Kidney (tissue), 22 donors: ENCODE measurements around the gene CCL18. TPM values are rescaled to one million over a fixed set of nuclear protein-coding genes. Genes with fewer than 3 reads are reported as not detected.
"Not testable (repeated sequence)": the region's sequence is repeated elsewhere in the genome, so short reads cannot be mapped to it uniquely, and the experiment has no call there.

Experiments
- DNase-seq, 5 donors: peaks; one replicate each; pipeline ENCODE4 v3.0.0-alpha.2; 2013 to 2020
- FAIRE-seq: peaks from 2 replicates; lab custom pipeline; 2012; peaks lifted over from hg19 to GRCh38; lab: Jason Lieb, UNC
- H3K27ac ChIP-seq, 2 donors: one replicate each; pipeline ENCODE4 v1.7.0; 2013; ENCODE audit warnings: low read depth in 2 of 2, low read length in 2 of 2, inconsistent platforms in 1 of 2
- H3K27me3 ChIP-seq: one replicate; pipeline ENCODE4 v1.7.1; 2013; ENCODE audit warnings: low read length, inconsistent platforms; ENCODE audit not compliant: control insufficient read depth, insufficient read depth
- H3K36me3 ChIP-seq, 3 donors: one replicate each; pipeline versions ENCODE4 v1.7.0 to v1.7.1; 2013; ENCODE audit warnings: low read length in 3 of 3, control low read depth in 1 of 3, inconsistent platforms in 1 of 3; ENCODE audit not compliant: insufficient read depth in 3 of 3, control insufficient read depth in 2 of 3
- H3K4me1 ChIP-seq, 3 donors: one replicate each; pipeline versions ENCODE4 v1.7.0 to v1.7.1; 2013; ENCODE audit warnings: low read length in 3 of 3, inconsistent platforms in 1 of 3, low read depth in 1 of 3; ENCODE audit not compliant: control insufficient read depth in 2 of 3, insufficient read depth in 2 of 3
- H3K4me3 ChIP-seq, 3 donors: one replicate each; pipeline versions ENCODE4 v1.7.0 to v1.8.1; 2013; ENCODE audit warnings: low read length in 3 of 3, control low read depth in 1 of 3, inconsistent platforms in 1 of 3
- H3K9ac ChIP-seq, 3 donors: one replicate each; pipeline versions ENCODE4 v1.7.0 to v1.7.1; 2013; ENCODE audit warnings: low read length in 3 of 3, control low read depth in 1 of 3, inconsistent platforms in 1 of 3
- H3K9me3 ChIP-seq, 3 donors: one replicate each; pipeline versions ENCODE4 v1.7.0 to v1.7.1; 2013; ENCODE audit warnings: low read length in 3 of 3, control low read depth in 1 of 3, inconsistent platforms in 1 of 3; ENCODE audit not compliant: control insufficient read depth in 2 of 3, insufficient read depth in 1 of 3
- intact Hi-C: fragments of 100-400 bp; cut with DNase I; formaldehyde crosslinking; loops from one replicate; pipeline ENCODE4 v1.11.1; 2022
- long read RNA-seq, 10 donors: library from polyadenylated mRNA in 1 of 10; unstranded in 1 of 10; transcript quantifications; one replicate each; pipeline ENCODE4 v2.0.0 and lab custom pipeline, GENCODE V29; 2021 to 2026
- polyA plus RNA-seq: library from polyadenylated mRNA; stranded (reverse); fragments of 350-450 nt; fragmentation: Illumina TruSeq; extraction: RNeasy Lipid Tissue Mini Kit (QIAGEN cat#74804); gene quantifications from one replicate; pipeline ENCODE4 v1.2.3, GENCODE V29; 2014; ENCODE audit warnings: low read depth, low replicate concordance; ENCODE audit not compliant: insufficient read depth
- total RNA-seq: library from RNA; stranded (reverse); fragmentation: NEBNext Ultra II Directional; extraction: Animal tissue kit (Norgen Biotek cat#: 25700); gene quantifications from one replicate; pipeline ENCODE4 v1.2.1, GENCODE V29; 2021
- TF ChIP-seq, protein P1 (sequence below): IDR thresholded peaks from 3 replicates; pipeline ENCODE4 v1.5.1; 2012; ENCODE audit warnings: mild to moderate bottlenecking, moderate library complexity, borderline replicate concordance; ENCODE audit not compliant: insufficient read depth; ENCODE audit errors: extremely low read depth
- donor health status: control.
- donor health status: control.
- donor health status: control.
- donor health status: control.
- donor health status: control.
- donor health status: DM: yes; HTN: yes; CAD: no.
- donor health status: Normal renal cell carcinoma (clear cell type).

Gene CCL18, protein sequence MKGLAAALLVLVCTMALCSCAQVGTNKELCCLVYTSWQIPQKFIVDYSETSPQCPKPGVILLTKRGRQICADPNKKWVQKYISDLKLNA
- 4.5 TPM for total RNA-seq
- polyA plus RNA-seq = not detected
- long read RNA-seq, donor 1 = 0 reads
- long read RNA-seq, donor 2 = 0 reads
- long read RNA-seq, donor 3 = 0 reads
- long read RNA-seq, donor 4 = 0 reads
- long read RNA-seq, donor 5 = 0 reads
- long read RNA-seq, donor 6 = 0 reads
- long read RNA-seq, donor 7, partial matches to known transcripts = 0 of 1 reads
- long read RNA-seq, donor 7, other reads (novel, unspliced or antisense) = 0 of 1 reads
- long read RNA-seq, donor 8 = 0 reads
- long read RNA-seq, donor 9 = 0 reads
- long read RNA-seq, donor 10 = 0 reads

DNA sequence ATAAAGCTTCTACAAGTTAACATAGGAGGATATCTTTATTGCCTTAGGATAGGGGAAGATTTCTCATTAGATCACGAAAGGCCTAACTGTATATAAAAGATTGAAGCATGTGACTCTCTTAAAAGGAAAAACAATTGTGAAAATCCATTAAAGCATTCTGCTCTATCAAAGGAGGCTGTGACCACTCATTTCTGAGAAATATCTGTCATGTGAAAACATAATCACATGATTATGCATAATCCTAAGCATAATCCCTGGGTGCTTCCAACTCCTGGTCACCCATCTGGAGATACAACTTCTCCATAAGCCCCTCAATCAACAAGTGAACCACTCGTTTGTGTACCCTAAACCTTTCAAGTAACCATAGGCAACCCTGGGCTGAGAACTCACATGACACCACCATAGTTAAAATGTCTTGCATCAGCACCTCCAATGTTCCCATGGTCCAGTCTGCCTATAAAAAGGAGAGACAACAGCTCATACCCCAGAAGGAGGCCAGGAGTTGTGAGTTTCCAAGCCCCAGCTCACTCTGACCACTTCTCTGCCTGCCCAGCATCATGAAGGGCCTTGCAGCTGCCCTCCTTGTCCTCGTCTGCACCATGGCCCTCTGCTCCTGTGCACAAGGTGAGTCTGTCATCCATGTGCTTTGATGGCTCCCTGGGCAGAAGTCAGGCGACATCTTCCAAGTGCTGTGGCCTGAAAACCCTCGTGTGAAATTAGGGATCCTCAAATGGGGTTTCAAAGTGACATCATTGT is at the start of gene CCL18:
TSS of gene CCL18 (plus strand) at position 487 of the 756 bp plus-strand sequence. CDS start at position 558, 71 bp downstream.
- Histone ChIP-seq H3K4me1 (no peaks in the 10 kb centered on the region), H3K27ac (no peak within 1 kb of the TSS), H3K9me3 (no peaks in the 10 kb centered on the region), H3K27me3 (no peaks in the 10 kb centered on the region), H3K4me3 (no peak within 1 kb of the TSS), H3K9ac (no peak within 1 kb of the TSS), H3K36me3 (no peaks in the 10 kb centered on the region)
- TF ChIP-seq, protein P1, sequence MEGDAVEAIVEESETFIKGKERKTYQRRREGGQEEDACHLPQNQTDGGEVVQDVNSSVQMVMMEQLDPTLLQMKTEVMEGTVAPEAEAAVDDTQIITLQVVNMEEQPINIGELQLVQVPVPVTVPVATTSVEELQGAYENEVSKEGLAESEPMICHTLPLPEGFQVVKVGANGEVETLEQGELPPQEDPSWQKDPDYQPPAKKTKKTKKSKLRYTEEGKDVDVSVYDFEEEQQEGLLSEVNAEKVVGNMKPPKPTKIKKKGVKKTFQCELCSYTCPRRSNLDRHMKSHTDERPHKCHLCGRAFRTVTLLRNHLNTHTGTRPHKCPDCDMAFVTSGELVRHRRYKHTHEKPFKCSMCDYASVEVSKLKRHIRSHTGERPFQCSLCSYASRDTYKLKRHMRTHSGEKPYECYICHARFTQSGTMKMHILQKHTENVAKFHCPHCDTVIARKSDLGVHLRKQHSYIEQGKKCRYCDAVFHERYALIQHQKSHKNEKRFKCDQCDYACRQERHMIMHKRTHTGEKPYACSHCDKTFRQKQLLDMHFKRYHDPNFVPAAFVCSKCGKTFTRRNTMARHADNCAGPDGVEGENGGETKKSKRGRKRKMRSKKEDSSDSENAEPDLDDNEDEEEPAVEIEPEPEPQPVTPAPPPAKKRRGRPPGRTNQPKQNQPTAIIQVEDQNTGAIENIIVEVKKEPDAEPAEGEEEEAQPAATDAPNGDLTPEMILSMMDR = no peak
- intact Hi-C loops = no loop called here
- FAIRE-seq = no peak
- no peak for DNase-seq

DNA sequence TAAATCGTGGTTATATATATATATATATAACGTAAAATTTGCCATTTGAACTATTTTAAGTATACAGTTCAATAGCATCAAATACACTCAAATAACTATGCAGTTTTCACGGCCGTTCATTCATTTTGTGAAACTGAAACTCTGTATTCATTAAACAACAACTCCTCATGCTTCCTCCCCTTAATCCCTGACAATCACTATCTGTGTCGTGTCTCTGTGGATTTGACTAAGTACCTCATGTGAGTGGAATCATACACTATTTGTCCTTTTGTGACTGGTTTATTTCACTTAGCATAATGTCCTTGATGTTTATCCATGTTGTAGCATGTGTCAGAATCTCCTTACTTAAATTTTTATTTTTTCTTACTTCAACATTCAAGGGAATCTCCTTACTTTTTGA is 49.1 kb upstream of the CCL18 start:
- no peak for DNase-seq
- no peaks in the 10 kb centered on the region for H3K36me3 ChIP-seq
- no peak overlapping the region for H3K9ac ChIP-seq
- FAIRE-seq = no peak
- no peaks in the 10 kb centered on the region for H3K4me1 ChIP-seq
- no peak overlapping the region for H3K4me3 ChIP-seq
- TF ChIP-seq, protein P1 = no peak
- no peak overlapping the region for H3K27ac ChIP-seq
- H3K27me3 ChIP-seq = no peaks in the 10 kb centered on the region
- no peaks in the 10 kb centered on the region for H3K9me3 ChIP-seq
- intact Hi-C loops = no loop called here

DNA sequence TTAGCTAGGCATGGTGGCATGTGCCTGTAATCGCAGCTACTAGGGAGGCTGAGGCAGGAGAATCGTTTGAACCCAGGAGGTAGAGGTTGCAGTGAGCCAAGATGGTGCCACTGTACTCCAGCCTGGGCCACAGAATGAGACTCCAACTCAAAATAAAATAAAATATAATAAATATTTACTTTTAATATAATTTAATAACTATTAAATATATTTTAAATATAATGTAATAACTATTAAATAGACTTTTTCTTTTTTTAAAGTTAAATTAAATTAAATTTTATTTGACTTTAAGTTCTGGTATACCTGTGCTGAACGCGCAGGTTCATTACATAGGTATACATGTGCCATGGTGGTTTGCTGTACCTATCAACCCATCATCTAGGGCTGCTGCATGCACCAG is 48.2 kb upstream of the CCL18 start:
- FAIRE-seq, intact Hi-C loops, H3K27ac ChIP-seq, H3K27me3 ChIP-seq, H3K9me3 ChIP-seq, H3K9ac ChIP-seq, H3K36me3 ChIP-seq, H3K4me3 ChIP-seq, H3K4me1 ChIP-seq, DNase-seq: not testable (repeated sequence)

DNA sequence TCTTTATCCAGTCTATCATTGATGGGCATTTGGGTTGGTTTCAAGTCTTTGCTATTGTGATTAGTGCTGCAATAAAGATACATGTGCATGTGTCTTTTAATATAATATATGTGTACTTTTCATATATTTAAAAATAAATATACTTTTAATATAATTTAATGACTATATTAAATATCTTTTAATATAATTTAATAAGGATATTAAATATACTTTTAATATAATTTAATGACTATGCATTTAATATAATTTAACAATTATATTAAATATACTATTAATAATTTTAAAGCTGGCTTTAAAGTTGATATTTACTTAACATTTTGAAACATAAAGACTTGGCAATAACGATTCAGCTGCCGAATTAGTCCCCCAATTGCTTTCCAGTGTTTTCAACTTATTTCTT is 47.5 kb upstream of the CCL18 start:
- intact Hi-C loops = no loop called here
- H3K4me3 ChIP-seq = no peak overlapping the region
- FAIRE-seq = no peak
- no peaks in the 10 kb centered on the region for H3K27me3 ChIP-seq
- no peaks in the 10 kb centered on the region for H3K36me3 ChIP-seq
- TF ChIP-seq, protein P1 = no peak
- no peak for DNase-seq
- no peaks in the 10 kb centered on the region for H3K9me3 ChIP-seq
- H3K9ac ChIP-seq = no peak overlapping the region
- no peak overlapping the region for H3K27ac ChIP-seq
- no peaks in the 10 kb centered on the region for H3K4me1 ChIP-seq
